ENCODE measurements around the gene POP4.
"Not testable (repeated sequence)": the region's sequence is repeated elsewhere in the genome, so short reads cannot be mapped to it uniquely, and the experiment has no call there.

POP4 gene

DNA sequence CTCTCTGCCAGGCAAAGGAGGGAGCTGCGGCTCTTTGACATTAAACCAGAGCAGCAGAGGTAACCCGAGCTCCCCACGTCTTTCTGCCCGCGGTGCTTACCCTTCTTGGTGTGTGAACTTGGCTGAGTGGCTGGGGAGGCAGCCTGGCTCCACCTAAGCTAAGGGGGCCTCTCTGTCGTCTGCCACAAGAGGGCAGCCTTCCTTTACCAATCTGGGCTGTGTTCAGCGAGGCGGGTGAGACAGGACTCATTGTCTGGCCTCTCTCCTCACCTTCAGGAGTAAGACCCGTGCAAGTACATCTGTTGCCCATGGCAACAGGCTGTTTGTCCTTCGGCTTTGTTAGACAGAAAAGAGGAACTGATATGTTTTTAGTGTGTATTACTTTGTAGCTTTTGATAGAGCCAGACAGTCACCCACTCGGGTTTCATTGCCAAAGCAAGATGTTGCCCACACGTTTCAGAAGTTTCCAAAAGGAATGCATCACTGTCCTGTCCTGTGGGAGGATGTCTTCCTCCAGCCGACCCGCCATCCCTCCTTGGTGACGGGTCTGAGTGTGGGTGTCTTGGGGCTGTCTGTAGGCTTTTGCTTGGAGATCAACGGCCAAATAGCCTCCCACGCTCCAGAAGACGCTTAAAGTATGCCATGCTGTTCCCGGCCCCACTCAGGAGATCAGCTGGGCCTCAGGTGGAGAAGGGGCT, 4.6 kb downstream of the POP4 start:
- DNase-seq (ENCODE audit: low read depth in 2 of 2): peak; percentile 62 to 65

DNA sequence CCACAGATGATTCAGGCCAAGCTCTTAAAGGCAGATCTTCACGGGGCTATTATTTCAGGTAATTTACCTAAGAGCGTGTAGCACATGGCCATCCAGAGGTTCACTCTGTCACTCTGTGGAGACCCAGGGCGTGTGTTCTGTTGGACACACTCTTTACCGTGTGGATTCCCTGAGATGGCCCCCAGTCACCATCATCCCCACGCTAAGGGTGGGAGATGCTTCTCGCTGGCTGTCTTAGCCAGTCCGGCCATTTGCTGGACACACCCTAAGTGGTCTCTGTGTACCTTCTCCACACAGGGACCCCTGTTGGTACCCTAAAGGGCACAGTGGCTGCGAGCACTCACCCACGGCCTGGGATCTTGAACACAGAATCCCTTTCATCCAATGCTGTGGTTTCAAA, 6.0 kb downstream of the POP4 start:
- DNase-seq (ENCODE audit: low read depth in 2 of 2): no peak

DNA sequence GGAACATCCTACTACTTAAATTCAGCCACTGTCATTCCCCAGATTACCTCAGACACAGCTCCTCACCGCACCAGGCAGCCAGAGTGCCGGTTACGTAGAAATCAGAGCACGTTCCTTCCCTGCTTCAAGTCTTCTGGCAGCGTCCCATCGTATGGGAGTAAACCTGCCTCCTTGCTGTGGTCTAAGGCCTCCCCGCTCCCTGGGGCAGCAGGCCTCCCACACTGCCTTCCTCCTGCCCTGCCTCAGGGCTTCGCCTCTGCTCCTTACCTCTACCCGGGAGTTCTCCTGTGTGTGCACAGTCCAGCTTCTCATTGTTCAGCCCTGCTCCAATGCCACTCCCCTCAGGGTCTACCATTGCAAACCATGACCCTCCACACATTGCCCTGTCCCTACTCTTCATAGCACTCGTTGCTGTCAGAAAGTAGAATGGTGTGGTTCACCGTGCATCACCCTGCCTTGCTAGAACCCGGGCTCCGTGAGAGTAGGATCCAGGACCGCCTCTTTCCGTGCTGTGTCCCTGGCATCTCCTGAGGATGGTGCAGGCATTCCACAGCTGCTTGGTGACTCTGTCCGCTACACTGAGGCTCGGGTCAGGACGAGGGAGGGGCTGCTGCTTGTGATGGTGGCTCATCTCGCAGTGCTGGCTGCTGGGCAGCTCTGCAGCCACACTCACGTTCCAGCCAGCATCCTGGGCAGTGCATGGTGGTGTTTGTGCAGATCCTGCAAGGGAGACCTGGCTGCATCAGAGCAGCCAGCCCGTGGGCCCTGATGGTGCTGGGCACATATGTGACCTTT, 6.9 kb downstream of the POP4 start:
- DNase-seq (ENCODE audit: low read depth in 2 of 2): no peak

DNA sequence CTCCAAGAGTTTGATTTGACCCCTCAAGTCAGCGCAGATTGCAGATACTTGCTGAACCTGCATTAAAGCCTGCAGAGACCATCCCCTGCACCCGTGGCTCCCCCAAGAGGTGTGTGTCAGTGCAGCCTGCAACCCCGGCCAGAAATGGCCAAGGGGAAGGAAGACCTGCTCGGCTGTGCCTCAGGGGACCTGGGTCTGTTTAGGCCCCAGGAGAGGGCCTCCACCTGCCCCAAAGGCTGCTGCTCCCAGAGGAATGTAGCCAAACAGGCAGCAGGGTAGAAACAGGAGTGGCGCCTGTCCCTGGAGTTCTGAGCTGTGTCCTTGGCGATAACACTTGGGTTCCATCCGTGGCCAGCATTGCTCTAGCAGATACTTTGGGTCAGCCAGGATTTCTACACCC, 8.0 kb downstream of the POP4 start:
- no peak for DNase-seq (ENCODE audit: low read depth in 2 of 2)

DNA sequence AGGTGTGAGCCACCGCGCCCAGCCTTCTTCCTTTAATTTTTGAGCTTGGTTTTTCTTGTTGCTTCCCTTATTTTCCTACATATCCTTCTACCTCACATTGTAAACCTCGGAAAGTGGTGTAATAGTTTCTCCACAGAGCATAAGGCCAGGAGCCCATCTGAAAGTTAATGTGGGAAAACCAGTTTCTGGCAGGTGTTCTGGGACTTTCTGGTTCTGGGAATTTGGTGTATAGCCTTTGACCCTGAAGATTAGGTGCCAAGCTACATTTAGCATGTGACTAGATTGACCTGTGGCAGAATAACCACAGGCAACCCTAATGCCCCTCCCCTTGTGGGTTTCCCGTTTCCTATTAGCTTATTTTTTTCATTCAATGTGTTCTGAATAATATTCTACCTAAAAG, 8.7 kb downstream of the POP4 start:
- DNase-seq (ENCODE audit: low read depth in 2 of 2): no peak

DNA sequence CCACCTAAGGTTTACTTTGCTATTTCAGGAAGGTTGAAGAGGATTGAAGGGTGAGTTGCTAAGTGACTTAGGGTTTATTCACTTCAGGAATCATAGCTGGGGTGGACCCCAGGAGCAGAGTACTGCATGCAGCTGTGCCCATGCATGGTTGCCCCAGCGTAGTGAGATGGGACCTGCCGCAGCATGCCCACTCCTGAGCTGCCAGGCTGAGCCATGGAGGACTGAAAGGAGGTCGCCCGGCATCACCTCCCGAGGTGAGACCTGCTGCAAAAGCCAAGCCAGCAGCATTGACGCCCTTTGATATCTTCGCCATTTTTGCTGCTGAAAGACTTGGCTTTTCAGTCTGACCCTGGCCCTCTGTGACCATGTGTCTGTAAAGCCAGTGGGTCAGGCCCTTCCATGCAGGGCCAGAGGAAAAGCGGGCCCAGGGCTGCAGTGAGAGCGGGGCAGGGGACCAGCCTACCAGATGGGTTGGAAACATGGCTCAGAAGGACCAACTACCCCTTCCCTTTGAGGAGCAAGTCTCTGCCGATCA, 9.9 kb downstream of the POP4 start:
- no peak for DNase-seq (ENCODE audit: low read depth in 2 of 2)

DNA sequence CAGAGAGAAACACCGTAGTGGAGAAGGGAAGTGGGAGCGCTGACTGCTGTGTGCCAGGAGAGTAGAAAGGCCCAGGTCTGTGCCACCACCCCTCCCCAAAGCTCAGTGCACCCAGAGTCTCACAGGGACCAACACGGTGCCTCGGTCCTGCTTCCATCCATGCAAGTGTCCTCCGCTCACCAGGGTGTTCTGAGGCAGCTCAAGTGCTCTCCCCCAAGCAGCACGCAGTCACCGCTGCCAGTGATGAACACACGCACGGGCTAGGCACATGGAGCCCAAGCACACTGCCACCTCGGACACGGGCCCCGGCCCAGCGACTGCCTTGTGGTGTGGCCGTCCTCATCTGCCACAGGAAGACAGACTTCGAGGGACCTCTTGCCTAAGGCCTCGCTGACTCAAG, 10.5 kb downstream of the POP4 start:
- no peak for DNase-seq (ENCODE audit: low read depth in 2 of 2)

DNA sequence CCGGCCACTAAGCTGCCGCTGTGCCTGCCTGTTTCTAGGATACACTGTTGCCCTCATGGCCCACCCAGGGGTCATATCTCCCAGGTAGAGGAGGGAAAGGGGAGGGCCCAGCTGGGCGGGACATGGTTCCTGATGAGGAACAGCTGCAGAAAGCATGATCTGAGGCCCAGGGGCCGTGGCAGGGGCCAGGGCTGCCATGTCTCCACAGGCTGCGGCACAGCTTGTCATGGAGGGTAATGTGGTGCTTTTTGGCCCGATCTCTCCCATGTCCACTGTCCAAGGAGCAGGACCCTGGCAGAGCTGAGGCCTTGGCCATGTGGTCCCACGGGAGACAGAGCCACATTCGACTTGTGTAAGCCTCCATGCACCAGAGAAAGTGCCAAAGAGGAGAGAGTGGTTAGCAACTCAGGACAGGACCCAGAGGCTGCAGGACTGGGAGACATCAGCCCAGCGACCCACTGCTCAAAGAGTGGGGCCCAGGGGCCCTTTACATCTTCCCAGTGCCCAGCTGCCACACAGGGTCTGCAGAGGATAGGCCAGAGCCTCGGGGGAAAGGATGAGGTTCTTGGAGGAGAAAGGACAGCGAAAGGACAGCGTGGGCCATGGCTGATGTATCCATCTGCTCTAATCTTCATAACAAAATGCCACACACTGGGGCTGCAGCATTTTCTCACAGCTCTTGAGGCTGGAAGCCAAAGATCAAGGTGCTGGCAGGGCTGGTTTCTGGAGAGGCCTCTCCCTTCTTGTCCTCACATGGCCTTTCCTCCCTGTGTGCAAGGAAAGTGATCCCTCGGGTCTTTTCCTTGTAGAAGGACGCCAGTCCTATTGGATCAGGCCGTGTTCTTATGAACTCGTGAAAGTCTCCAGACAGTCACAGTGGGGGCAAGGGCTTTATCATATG, 11.5 kb downstream of the POP4 start:
- DNase-seq (ENCODE audit: low read depth in 2 of 2): no peak

DNA sequence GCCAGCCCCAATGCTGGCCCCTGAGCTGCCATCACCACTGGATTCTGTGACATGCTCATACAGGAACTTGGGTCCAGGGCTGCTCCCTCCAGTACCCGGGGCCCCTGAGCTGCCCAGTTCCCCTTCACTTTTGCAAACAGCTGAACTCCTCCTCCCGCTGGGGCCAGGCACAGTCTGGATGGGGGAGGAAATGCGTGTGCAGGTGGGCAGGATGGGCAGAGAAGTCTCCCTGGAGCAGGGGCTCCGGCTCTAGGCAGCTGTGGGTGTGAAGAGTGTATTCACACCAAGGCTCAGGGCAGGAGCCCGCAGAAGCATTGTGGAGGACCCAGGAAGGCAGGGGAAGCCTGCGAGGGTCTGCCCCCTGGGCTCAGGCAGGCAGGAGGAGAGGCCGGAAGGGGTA, 12.4 kb downstream of the POP4 start:
- DNase-seq (ENCODE audit: low read depth in 2 of 2): no peak

DNA sequence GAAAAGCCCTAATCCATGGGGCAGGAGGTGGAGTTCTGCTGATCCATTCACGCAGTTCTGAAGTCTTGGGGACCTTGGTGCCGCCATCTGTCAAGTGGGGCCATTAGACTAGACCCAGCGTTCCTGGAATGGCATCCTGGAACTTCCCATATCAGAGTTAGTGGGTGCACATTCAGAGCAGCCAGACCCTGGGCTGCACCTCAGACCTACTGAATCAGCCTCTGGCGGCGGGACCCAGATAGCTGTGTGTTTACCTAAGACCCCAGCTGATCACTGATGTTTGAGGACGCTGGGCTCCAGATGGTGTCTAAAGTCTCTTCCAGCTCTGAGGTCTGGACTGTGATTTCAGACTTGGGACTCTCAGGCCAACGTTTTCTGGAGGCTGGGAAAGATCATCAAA, 12.8 kb downstream of the POP4 start:
- DNase-seq (ENCODE audit: low read depth in 2 of 2): no peak

DNA sequence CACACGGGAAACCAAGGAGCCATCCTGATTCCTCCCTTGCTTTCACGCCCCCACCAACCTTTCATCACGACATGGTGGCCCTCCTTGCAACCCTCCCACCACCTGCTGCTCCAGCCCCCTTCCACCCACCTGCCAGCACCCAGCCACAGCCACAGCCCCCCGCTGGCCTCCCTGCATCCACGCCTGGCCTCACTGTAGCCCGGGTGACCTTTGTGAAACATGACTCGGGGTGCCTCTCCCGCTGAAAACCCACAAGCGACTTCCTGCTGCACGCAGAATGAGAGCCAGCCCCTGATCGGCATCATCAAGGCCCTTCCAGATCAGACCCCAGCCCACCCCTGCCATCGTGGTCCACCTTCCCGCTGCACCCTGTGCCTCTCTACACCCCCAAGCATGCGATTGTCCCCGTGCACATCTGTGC, 14.9 kb downstream of the POP4 start:
- DNase-seq (ENCODE audit: low read depth in 2 of 2): no peak

DNA sequence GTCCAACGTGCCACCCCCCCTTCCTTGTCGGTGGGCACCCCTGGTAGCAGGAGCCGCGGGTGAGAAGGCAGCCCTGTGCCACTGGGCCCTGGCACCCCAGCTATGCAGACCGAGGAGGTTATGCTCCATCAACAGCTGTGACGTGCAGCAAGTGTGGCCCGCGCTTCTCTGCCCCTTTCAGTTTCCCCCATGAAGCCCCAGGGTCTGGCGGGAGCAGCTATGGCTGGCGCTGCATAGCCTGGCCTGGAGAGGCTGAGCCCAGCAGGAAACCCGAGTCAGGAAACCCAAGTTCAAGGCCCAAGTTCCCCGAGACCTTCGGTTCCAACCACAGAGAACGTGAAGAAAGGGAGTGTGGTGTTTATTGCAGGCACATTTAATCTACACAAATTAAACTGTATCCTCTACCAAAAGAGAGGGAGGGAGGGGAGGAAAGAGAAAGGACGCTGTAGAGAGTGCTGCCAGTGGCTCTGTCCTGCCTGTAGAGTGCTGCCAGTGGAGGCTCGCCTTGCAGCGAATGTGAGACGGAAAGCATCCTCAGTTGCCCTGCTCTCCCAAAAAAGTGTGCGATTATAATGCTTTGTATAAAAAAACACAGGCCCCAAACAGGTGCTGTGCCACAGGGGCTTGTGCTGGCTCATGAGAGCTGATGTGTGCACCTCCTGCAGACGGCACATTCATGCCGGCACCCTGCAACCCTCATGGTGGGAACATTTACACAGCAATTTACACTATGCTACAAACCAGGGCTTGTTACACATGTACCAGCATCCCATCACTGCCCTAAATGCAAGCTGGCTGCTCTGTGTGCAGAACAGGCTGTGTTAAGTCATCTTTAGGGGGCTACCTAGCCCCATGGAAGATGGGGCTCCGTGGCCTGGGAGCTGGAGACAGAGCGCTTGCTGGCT, 16.3 kb downstream of the POP4 start:
- no peak for DNase-seq (ENCODE audit: low read depth in 2 of 2)

DNA sequence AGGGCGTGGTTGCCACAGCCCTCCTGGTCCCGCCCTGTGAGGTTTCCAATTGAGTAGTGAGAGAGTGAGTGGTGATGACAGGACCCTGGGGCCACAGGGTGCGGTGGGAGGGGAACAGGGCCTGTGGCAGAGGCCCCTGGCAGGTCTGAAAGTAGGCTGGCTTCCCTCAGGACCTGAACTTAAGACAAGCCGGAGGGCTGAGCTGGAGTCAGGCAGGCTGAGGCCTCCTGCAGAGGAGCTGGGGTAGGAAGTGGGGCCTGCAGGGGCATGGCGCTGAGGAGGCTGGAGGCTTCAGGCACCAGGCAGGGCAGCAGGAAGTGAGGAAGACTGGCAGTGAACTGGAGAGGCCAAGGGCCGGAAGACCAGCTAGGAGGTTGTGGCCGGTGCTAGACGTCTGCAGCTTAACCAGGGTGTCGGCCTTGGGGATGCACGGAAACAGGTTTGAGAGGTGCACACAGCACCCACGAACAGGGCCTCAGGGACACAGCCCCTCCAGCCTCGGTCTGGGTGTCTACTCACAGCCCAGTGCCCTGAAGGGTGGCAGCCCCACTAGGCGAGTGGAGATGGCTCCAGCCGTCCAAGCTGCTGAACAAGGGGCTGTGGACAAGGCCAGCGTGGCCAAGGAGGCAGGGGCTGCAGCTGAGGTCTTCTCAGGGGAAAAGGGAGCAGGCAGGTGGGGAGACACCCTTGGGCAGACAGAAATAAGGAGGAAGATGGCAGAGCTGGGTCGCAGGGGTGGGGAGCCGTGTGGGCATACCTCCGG, 17.8 kb downstream of the POP4 start:
- no peak for DNase-seq (ENCODE audit: low read depth in 2 of 2)

DNA sequence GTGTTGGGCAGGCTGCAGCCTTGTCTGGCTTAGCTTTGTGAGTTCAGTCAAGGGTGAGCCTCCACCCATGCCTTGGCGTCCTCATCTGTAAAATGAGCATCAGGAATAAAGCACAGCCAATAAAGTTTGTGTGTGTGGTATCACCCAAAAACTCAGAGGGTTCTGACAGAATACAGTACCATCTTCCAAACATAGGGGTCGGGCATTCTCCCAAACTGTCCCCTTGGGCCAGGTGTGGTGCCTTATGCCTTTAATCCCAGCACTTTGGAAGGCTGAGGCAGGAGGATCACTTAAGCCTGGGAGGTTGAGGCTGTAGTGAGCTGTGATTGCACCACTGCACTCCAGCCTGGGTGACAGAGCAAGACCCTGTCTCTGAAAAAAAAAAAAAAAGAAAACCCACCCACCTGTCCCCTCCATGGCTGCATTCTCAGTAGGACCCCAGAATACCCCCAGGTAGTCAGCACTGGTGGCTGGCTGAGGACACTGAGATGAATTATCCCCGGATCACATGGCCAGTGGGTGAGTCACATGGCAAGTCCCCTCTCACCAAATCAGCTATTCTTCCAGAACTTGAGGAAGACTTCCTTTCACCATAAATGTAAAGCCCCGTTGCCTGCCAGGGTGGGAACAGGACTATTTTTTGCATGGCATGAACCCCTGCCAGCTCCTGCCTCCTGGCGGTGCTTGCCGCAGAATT, 18.6 kb downstream of the POP4 start:
- no peak for DNase-seq (ENCODE audit: low read depth in 2 of 2)

DNA sequence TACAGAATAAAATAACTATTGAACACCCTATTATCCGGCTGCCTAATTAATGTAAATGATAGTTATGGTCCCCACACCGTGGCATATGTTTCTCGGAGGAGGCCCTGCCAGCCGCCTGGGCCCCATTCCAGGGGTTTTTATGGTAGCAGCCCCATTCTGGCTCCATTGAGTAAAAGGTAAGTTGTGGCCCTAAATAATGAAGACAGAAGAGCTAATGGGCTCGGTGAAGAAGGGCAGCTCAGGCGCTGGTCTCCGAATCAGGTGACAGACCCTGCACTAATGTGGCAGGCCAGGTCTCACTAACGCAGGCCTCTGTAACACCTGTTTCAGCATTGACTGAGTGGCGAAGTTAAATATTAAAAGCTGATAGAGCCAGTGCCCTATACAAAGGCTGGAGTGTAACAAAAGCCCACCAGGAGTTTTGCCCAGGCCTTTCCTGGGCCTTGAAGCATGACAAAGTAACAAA, 19.1 kb downstream of the POP4 start:
- DNase-seq (ENCODE audit: low read depth in 2 of 2): no peak

DNA sequence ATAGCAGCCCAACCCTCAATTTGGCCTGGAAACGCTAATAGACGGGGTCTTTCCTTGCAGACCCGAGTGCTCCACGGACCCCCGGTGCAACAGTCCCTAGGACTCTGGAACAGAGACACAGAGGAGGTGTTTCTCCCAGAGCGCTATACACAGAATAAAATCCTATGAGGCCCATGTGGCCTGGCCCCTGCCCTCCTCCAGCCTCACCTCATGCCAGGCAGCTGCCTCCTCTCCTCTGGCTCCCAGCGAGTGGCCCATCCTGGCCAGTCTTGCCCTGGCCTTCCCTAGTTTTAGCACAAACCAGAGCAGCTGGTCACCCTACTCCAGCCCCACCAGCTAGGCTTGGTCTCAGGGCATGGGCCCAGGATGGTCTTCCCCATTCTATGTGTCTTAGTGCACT, 20.3 kb downstream of the POP4 start:
- no peak for DNase-seq (ENCODE audit: low read depth in 2 of 2)

DNA sequence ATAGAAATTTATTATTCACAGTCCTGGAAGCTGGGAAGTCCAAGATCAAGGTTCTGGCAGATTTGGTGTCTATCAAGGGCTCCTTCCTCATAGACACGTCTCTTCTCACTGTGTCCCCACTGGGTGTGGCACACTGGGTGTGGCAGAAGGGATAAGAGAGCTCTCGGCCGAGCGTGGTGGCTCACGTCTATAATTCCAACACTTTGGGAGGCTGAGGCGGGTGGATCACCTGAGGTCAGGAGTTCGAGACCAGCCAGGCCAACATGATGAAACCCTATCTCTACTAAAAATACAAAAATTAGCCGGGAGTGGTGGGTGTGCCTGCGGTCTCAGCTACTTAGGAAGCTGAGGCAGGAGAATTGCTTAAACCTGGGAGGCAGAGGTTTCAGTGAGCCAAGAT, 20.7 kb downstream of the POP4 start:
- DNase-seq (ENCODE audit: low read depth in 2 of 2): not testable (repeated sequence)

DNA sequence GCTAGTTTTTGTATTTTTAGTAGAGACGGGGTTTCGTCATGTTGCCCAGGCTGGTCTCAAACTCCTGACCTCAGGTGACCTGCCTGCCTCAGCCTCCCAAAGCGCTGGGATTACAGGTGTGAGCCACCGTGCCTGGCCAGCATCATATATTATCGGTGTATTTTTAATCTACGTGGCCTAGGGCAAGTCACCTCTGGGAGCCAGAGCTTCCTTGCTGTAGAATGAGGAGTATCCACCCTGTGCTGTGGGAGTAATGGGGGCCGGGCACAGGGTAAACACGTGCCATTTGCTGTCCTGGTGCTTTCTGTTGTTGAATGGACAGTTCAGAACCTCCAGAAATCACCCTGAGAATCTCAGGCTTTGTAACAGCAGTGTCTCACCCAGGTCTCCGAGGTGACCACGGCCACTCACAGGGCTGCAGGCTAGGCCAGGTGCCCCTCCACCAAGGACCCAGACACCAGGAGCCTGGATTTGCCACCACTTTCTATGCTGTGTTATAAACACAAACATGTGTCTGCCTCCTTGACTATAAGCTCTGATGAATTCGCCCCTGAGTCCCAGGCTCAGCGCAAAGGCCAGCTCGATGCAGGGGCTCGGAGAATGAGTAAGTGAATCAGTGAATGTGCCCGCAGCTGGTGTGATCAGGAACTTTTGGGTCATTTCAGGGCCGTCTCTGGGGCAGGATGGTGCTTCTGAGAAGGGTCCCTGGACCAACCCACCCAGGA, 22.7 kb downstream of the POP4 start:
- DNase-seq (ENCODE audit: low read depth in 2 of 2): no peak

Data from stimulated activated CD8-positive, alpha-beta memory T cell treated with anti-CD3 and anti-CD28 coated beads, Interleukin-7, amount 100 ng/mL, for 1 hour (primary cell).